ENCODE measurements around the gene TNS1.

GRCh38 chr2:218000136-218000535 lies 2.7 kb downstream of the TNS1 start:
- no peak for TF ChIP-seq CTCF (IDR thresholded peaks at IDR 0.05)
- no peak for TF ChIP-seq EZH2 (IDR thresholded peaks at IDR 0.05)
- no peak for TF ChIP-seq EZH2phosphoT487 (IDR thresholded peaks at IDR 0.05)
